ENCODE results near the gene TNNT3.

DNA sequence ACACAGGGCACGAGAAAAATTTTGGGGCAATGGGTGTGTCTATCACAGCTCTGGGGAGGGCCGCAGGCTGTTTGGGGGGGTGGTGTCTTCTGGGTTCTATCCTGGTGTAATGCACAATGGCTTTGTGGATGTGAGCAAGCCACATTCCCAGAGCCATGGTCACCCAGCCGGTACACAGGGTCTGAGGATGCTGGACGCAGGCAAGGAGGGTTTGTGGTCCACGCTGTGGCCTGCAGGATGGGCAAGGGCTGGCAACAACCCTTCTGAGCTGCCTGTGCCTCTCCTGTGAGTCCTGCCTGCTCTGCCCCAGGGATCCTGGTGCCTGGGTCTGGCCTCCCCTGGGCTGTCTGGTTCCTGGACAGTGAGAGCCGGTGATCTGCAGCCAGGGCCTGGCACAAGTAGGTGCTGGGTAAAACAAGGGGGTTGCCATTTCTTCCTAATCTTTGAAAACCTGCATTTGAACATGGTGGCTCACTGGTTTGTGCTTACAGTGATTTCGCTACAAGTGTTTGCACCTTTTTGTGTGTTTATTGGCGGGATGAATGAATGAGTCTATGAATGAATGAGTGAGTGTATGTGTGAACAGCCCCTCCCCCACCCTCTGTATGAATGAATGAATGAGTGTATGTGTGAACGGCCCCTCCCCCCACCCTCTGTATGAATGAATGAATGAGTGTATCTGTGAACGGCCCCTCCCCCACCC, 23.2 kb downstream of the TNNT3 start:
- TF ChIP-seq, protein P1, sequence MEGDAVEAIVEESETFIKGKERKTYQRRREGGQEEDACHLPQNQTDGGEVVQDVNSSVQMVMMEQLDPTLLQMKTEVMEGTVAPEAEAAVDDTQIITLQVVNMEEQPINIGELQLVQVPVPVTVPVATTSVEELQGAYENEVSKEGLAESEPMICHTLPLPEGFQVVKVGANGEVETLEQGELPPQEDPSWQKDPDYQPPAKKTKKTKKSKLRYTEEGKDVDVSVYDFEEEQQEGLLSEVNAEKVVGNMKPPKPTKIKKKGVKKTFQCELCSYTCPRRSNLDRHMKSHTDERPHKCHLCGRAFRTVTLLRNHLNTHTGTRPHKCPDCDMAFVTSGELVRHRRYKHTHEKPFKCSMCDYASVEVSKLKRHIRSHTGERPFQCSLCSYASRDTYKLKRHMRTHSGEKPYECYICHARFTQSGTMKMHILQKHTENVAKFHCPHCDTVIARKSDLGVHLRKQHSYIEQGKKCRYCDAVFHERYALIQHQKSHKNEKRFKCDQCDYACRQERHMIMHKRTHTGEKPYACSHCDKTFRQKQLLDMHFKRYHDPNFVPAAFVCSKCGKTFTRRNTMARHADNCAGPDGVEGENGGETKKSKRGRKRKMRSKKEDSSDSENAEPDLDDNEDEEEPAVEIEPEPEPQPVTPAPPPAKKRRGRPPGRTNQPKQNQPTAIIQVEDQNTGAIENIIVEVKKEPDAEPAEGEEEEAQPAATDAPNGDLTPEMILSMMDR (IDR thresholded peaks at IDR 0.05), result no peak
- TF ChIP-seq POLR2A (IDR thresholded peaks at IDR 0.05), result no peak
- no peak for TF ChIP-seq EP300 (IDR thresholded peaks at IDR 0.05)
